T-helper 2 cell treated with Interferon-gamma antibody and Interleukin-4, amounts not matched to agents 100 ng/mL and 5 ng/mL, for 36 hours (primary cell): ENCODE results near the gene PROC. TPM values are rescaled to one million over a fixed set of nuclear protein-coding genes. Genes with fewer than 3 reads are reported as not detected.

Source experiments
- intact Hi-C: fragments of 100-400 bp; cut with micrococcal nuclease; formaldehyde crosslinking; loops from one replicate; pipeline ENCODE4 v1.15.1; 2023
- total RNA-seq: library from RNA; stranded (reverse); gene quantifications from 2 replicates; pipeline ENCODE4 v1.2.3, GENCODE V29; 2022

The PROC gene
- not detected in 2 replicates for total RNA-seq

DNA sequence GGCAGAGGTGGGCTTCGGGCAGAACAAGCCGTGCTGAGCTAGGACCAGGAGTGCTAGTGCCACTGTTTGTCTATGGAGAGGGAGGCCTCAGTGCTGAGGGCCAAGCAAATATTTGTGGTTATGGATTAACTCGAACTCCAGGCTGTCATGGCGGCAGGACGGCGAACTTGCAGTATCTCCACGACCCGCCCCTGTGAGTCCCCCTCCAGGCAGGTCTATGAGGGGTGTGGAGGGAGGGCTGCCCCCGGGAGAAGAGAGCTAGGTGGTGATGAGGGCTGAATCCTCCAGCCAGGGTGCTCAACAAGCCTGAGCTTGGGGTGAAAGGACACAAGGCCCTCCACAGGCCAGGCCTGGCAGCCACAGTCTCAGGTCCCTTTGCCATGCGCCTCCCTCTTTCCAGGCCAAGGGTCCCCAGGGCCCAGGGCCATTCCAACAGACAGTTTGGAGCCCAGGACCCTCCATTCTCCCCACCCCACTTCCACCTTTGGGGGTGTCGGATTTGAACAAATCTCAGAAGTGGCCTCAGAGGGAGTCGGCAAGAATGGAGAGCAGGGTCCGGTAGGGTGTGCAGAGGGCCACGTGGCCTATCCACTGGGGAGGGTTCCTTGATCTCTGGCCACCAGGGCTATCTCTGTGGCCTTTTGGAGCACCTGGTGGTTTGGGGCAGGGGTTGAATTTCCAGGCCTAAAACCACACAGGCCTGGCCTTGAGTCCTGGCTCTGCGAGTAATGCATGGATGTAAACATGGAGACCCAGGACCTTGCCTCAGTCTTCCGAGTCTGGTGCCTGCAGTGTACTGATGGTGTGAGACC is at the start of gene PROC:
TSS of gene PROC (plus strand) at position 128 of the 812 bp plus-strand sequence. CDS start 1,516 bp downstream, outside the sequence.
- intact Hi-C loops, result loop anchor here (10.0 kb wide), 1 partner anchor 94 kb away; no protein-coding TSS in a partner anchor

DNA sequence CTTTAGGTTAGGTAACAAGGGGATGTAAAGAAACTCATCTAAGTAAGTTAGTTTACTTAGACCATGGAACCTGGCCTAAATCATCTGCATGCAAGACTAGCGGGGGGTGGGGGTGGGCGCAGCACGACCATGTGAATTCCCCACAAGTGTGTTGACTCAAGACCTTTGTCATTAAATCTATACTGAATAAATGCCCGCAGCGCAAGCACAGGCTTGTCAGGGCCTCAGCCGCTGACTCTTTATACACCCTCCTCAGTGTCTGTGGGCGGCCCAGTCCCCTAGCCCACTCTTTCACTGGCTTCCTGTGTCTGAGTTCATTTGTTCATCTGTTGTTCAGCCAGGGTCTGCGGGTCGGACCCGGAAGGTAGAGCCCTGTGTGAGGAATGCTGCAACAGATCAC is 48.2 kb upstream of the PROC start:
- intact Hi-C loops, result no loop called here

GRCh38 chr2:127371037-127371436 is 47.2 kb upstream of the PROC start:
- intact Hi-C loops, result no loop called here

GRCh38 chr2:127373362-127374083 is 44.7 kb upstream of the PROC start:
- intact Hi-C loops, result no loop called here

GRCh38 chr2:127376257-127376656 is 42.0 kb upstream of the PROC start:
- intact Hi-C loops, result no loop called here

DNA sequence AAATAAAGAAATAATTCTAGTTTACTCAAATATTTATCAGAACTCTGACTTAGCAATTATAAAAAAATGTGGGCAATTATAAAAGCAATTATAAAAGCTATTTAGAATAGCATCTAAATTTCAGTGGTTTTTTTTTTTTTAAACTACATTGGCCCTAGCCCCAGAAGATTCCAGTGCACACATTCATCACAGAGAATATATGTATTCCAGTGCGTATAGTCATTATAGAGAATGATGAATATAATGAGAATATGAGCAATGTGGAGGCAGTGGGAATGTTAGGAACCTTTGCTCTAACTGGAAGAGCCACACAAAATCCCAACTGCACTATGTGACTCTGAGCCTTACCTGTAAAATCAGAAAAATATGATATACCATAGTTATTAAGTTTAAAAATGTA is 41.0 kb upstream of the PROC start:
- intact Hi-C loops, result no loop called here

GRCh38 chr2:127378720-127379119 is 39.5 kb upstream of the PROC start:
- intact Hi-C loops, result no loop called here

- intact Hi-C loops, result loop anchor here (10.0 kb wide), 2 partner anchors 295 to 435 kb away; partner anchors contain the start of gene WDR33
Measured at GRCh38 chr2:127379712-127380355, 38.4 kb upstream of the PROC start.

GRCh38 chr2:127381762-127382161 is 36.5 kb upstream of the PROC start:
- intact Hi-C loops, result loop anchor here (10.0 kb wide), 2 partner anchors 297 to 433 kb away; partner anchors contain the start of gene WDR33

- intact Hi-C loops, result loop anchor here (10.0 kb wide), 2 partner anchors 298 to 432 kb away; partner anchors contain the start of gene WDR33
Measured at GRCh38 chr2:127382831-127383230, 35.4 kb upstream of the PROC start.

GRCh38 chr2:127384529-127384928 is 33.7 kb upstream of the PROC start:
- intact Hi-C loops, result loop anchor here (10.0 kb wide), 2 partner anchors 300 to 430 kb away; partner anchors contain the start of gene WDR33

- intact Hi-C loops, result loop anchor here (2.0 to 10.0 kb wide), 5 partner anchors 36 to 729 kb away; partner anchors contain the start of genes ERCC3, GYPC and WDR33
Measured at GRCh38 chr2:127386246-127386645, 32.0 kb upstream of the PROC start.

GRCh38 chr2:127386764-127387654 is 31.2 kb upstream of the PROC start:
- intact Hi-C loops, result loop anchor here (1.0 to 10.0 kb wide), 6 partner anchors 23 to 730 kb away; partner anchors contain the start of genes ERCC3, GYPC and WDR33

- intact Hi-C loops, result loop anchor here (1.0 to 10.0 kb wide), 9 partner anchors 22 to 731 kb away; partner anchors contain the start of genes ERCC3, GYPC, IWS1 and SAP130
Measured at GRCh38 chr2:127387655-127388422, 30.4 kb upstream of the PROC start, which contains the start of gene MAP3K2. Gene MAP3K2 (minus strand): TSS chr2:127387975. CDS start chr2:127343129, 44,846 bp downstream.

GRCh38 chr2:127388423-127389164 is 29.6 kb upstream of the PROC start:
- intact Hi-C loops, result loop anchor here (1.0 to 10.0 kb wide), 7 partner anchors 34 to 731 kb away; partner anchors contain the start of genes GYPC, IWS1, SAP130 and SFT2D3

DNA sequence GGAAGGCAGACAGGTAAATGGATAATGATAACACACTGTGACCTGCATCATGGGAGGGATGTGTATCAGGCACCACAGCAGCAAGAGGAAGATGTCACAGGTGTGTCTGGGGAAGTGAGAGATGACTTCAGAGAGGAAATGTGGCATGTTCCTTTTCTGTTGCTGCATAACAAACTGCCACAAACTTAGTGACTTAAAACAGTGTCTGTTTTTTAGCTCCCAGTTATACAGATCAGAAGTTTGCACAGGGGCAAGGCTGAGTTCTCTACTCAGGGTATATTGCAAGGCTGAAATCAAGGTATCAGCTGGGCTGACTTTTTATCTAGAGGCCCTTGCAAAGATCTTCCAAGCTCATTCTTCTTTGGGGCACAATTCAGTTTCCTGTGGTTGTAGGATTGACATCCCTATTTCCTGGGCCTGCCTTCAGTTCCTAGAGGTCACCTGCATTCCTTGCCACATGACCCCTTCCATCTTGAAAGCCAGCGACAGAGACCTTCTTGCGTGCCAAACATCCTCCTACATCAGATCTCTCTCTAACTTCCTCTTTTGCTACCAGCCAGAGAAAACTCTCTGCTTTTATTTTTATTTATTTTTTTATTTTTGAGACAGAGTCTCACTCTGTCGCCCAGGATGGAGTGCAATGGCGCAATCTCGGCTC is 28.3 kb upstream of the PROC start:
- intact Hi-C loops, result loop anchor here (5.0 to 10.0 kb wide), 4 partner anchors 32 to 733 kb away; partner anchors contain the start of genes GYPC and WDR33

GRCh38 chr2:127392133-127392827 is 25.9 kb upstream of the PROC start:
- intact Hi-C loops, result no loop called here
